ACC112 (cell line): ENCODE results near the gene EXOC3.
"Not testable (repeated sequence)": the region's sequence is repeated elsewhere in the genome, so short reads cannot be mapped to it uniquely, and the experiment has no call there.

Source experiments
- H2AFZ ChIP-seq: fragments of 200-600 bp; sonication (generic); one replicate; pipeline ENCODE4 v1.6.0; 2017; ENCODE audit warnings: antibody characterized with exemption, low read length; ENCODE audit not compliant: unreplicated experiment
- H3K27ac ChIP-seq: fragments of 200-600 bp; sonication (generic); 2 replicates; pipeline ENCODE4 v1.5.1; 2014; ENCODE audit warnings: low read depth, mild to moderate bottlenecking, antibody characterized with exemption, low read length, moderate library complexity
- H3K27me3 ChIP-seq: fragments of 200-600 bp; sonication (generic); 2 replicates; pipeline ENCODE4 v1.6.1; 2014; ENCODE audit warnings: mild to moderate bottlenecking, antibody characterized with exemption, low read length, moderate library complexity, mixed read lengths; ENCODE audit not compliant: insufficient read depth
- H3K36me3 ChIP-seq: fragments of 200-600 bp; sonication (generic); 2 replicates; pipeline ENCODE4 v1.6.1; 2016; ENCODE audit warnings: mild to moderate bottlenecking, antibody characterized with exemption, low read length, moderate library complexity, mixed read lengths; ENCODE audit not compliant: insufficient read depth
- H3K4me1 ChIP-seq: fragments of 200-600 bp; sonication (generic); one replicate; pipeline ENCODE4 v1.6.1; 2016; ENCODE audit warnings: low read length, mixed read lengths; ENCODE audit not compliant: insufficient read depth, unreplicated experiment, control insufficient read depth
- H3K4me3 ChIP-seq: fragments of 200-600 bp; sonication (generic); 2 replicates; pipeline ENCODE4 v1.5.1; 2014; ENCODE audit warnings: mild to moderate bottlenecking, low read depth, low read length
- H3K79me2 ChIP-seq: fragments of 200-600 bp; sonication (generic); one replicate; pipeline ENCODE4 v1.6.0; 2016; ENCODE audit warnings: low read length; ENCODE audit not compliant: control insufficient read depth, unreplicated experiment, insufficient read depth

EXOC3 gene

DNA sequence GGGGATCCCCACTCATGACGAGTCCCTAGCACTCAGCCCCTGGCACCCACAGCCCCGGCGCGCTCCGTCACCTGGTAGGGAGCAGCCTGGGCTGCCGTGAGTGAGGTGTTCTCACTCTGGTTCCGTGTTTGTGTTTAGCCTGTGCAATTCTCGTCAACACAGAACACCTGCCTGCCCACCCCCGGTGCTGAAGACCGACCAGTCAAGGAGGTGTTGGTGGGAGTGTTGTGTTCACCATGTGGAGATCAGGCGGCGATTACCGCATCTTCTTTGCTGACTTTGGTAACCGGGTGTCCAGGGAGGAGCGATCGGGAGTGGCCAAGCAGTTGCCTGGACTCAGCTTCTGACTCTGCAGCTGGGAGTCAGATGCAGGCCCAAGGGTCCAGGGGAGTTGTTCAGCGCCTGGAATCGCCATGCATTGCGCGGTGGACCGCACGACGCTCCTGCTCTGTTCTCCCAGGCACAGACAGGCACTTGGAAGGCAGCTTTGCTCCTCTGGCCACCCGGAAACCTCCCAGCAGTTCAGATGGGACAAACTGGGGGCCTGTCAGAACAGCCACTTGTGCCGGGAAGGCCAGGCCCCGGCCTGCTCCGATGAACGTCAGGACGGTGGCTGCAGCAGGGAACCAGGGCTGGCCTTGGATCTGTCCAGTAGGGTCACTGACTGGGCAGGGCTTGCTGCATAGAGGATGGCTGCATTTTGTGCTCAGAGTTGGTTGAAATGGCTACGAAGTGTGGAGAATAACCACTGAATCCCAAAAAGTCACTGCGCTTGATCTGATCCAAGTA is 28.2 kb downstream of the EXOC3 start:
- H3K27ac ChIP-seq: no peak overlapping the region
- H3K79me2 ChIP-seq: peaks cover 20% of the 10 kb centered on the region
- peak overlapping the region; percentile 95 for H3K4me3 ChIP-seq
- H3K27me3 ChIP-seq: peaks cover 11% of the 10 kb centered on the region; the same call in 1 of the 2 replicates
- peaks cover 6% of the 10 kb centered on the region; the same call in 1 of the 2 replicates for H3K36me3 ChIP-seq
- H3K4me1 ChIP-seq: peaks cover 8% of the 10 kb centered on the region
- no peak overlapping the region for H2AFZ ChIP-seq

DNA sequence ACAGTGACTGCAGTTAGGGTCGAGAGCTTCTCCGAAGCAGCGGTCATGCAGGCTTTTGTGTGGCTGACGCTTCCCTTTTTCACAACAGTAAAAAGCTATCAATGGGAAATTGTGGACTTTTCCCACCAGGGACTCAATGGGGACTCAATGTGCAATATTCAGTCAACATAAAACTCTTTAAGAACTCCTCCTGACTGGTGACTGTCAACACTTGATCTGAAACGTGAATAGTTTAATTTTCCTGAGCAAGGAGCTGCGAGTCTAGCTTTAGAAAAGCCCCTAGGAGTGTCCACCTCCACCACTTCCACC is 28.7 kb downstream of the EXOC3 start:
- peaks cover 8% of the 10 kb centered on the region for H3K4me1 ChIP-seq
- no peak overlapping the region; the same call in 1 of the 2 replicates for H3K27ac ChIP-seq
- peaks cover 6% of the 10 kb centered on the region; the same call in 1 of the 2 replicates for H3K36me3 ChIP-seq
- H3K4me3 ChIP-seq: peak overlapping the region; percentile 95
- H3K79me2 ChIP-seq: peaks cover 20% of the 10 kb centered on the region
- H3K27me3 ChIP-seq: peaks cover 11% of the 10 kb centered on the region; the same call in 1 of the 2 replicates
- no peak overlapping the region for H2AFZ ChIP-seq

DNA sequence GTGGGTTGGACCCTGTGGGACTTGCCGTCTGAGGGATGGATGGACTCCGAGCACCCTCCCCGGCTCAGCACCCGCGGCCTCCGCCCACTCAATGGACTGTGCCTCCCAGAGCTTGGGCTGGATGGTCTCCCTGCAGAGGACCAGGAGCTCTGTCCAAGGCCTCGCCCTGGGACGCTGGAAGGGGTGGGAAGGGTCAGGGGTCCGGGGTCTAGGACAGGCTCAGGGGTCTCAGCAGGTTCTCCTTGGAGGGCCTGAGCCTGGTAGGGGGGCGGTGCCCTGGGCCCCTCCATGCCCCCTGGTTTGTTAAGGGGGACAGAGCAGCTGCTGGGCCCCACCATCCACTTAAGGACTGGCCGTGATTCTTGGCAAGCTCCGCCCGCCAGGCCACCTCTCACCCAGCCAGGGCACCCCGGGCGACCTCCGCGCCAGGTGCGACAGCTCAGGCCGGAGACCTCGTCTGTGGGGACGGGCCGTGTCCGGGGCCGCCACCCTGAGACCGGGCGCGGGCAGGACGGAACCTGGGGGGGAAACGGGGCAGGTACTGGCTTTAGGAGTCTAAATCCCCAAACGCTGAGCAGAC is 29.2 kb downstream of the EXOC3 start:
- Histone ChIP-seq H3K36me3 (peaks cover 6% of the 10 kb centered on the region; the same call in 1 of the 2 replicates), H3K27me3 (peaks cover 11% of the 10 kb centered on the region; the same call in 1 of the 2 replicates), H3K4me1 (peaks cover 8% of the 10 kb centered on the region), H3K4me3 (peak overlapping the region; percentile 95), H3K79me2 (peaks cover 20% of the 10 kb centered on the region), H2AFZ (peak overlapping the region; percentile 45), H3K27ac (peak overlapping the region; percentile 58; the same call in 1 of the 2 replicates)

DNA sequence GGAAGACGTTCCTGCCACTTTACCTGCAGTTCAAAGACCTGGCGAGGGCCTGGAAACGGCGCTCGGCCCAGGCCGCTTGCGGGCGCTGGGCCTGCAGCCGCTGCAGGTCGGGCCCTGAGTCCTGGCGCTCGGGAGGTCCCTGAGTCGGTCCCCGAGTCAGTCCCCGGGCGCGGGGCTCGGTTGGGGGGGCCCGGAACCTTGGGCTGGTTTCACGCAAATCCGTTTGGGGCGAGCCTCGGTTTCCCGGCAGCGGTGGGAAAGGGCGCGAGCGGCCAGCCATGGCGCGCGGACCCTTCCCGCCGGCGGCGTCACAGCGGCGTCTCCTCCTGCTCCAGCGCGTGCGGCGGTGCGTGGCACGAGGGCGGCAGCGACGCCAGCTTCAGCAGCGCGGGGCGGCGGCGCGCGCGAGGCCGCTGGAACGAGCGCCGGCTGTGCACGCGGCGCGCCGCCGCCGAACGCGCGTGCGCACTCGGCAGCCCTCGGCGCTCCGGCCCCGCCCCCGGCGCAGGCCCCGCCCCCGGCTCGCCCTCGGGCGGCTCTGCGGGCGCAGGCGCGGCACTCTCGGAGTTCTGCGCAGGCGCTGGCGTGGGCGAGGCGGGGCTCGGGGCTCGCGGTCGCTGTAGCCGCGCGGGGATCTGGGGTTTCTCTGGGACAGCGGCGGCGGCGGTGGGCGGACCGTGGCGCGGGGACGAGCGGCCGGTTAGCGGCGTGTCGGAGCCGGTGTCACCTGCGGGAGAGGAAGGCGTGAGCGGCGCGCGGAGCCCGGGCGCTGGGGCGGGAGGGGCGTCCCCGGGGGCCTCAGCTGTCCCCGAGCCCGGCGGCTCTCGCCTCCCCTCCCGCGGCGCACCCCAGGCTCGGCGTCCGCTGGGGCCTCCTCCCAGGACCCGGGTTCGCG is 29.9 kb downstream of the EXOC3 start:
- Histone ChIP-seq H3K36me3 (peaks cover 6% of the 10 kb centered on the region; the same call in 1 of the 2 replicates), H3K27me3 (peaks cover 11% of the 10 kb centered on the region; the same call in 1 of the 2 replicates), H3K79me2 (peaks cover 20% of the 10 kb centered on the region), H3K4me1 (peaks cover 8% of the 10 kb centered on the region), H2AFZ (peak overlapping the region; percentile 45), H3K27ac (peak overlapping the region; percentile 58), H3K4me3 (peak overlapping the region; percentile 95)

DNA sequence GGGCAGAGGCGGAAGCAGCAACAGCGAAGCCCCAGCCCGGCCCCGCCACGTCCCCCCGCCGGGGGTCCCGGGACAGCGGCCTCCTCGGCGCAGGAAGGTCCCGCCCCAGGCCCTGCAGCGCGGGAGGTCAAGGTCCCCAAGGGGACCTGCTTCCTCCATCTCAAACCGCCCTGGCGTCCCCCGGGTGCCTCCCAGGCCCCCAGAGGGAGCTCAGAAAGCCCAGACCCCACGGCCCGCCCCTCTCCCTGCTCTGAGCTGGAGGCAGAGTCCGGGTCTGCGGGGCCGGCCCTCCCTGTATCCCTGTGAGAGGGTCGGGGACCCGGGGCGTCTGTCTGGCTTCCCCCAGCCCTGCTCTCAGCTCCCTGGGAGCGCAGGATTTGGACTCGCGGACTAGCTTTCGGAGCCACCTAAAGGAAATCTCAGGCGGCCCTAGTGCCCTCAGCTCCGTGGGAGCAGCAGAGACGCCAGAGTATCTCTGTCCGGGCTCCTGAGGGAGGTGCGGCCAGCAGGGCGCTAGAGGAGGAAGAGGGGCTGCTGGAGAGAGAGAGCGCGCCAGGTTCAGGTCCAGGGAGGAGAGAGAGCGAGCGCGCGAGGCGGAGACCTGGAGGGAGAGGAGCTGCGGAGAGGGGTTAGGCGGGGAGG is 30.7 kb downstream of the EXOC3 start:
- H2AFZ ChIP-seq: no peak overlapping the region

DNA sequence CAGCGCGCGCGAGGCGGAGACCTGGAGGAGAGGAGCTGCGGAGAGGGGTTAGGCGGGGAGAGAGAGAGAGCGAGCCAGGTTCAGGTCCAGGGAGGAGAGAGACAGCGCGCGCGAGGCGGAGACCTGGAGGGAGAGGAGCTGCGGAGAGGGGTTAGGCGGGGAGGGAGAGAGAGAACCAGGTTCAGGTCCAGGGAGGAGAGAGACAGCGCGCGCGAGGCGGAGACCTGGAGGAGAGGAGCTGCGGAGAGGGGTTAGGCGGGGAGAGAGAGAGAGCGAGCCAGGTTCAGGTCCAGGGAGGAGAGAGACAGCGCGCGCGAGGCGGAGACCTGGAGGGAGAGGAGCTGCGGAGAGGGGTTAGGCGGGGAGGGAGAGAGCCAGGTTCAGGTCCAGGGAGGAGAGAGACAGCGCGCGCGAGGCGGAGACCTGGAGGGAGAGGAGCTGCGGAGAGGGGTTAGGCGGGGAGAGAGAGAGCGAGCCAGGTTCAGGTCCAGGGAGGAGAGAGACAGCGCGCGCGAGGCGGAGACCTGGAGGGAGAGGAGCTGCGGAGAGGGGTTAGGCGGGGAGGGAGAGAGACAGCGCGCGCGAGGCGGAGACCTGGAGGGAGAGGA is 31.4 kb downstream of the EXOC3 start:
- H3K79me2 ChIP-seq: peaks cover 20% of the 10 kb centered on the region
- H3K4me3 ChIP-seq: peak overlapping the region; percentile 79
- not testable (repeated sequence) for H3K27ac ChIP-seq, H3K36me3 ChIP-seq, H2AFZ ChIP-seq, H3K4me1 ChIP-seq
- peaks cover 11% of the 10 kb centered on the region; the same call in 1 of the 2 replicates for H3K27me3 ChIP-seq

More for the DNA sequence above, 30.7 kb downstream of the EXOC3 start:
- H3K4me1 ChIP-seq: peaks cover 8% of the 10 kb centered on the region
- H3K4me3 ChIP-seq: peak overlapping the region; percentile 79
- no peak overlapping the region for H3K27ac ChIP-seq
- H3K36me3 ChIP-seq: peaks cover 6% of the 10 kb centered on the region; the same call in 1 of the 2 replicates
- H3K27me3 ChIP-seq: peaks cover 11% of the 10 kb centered on the region; the same call in 1 of the 2 replicates
- peaks cover 20% of the 10 kb centered on the region for H3K79me2 ChIP-seq

DNA sequence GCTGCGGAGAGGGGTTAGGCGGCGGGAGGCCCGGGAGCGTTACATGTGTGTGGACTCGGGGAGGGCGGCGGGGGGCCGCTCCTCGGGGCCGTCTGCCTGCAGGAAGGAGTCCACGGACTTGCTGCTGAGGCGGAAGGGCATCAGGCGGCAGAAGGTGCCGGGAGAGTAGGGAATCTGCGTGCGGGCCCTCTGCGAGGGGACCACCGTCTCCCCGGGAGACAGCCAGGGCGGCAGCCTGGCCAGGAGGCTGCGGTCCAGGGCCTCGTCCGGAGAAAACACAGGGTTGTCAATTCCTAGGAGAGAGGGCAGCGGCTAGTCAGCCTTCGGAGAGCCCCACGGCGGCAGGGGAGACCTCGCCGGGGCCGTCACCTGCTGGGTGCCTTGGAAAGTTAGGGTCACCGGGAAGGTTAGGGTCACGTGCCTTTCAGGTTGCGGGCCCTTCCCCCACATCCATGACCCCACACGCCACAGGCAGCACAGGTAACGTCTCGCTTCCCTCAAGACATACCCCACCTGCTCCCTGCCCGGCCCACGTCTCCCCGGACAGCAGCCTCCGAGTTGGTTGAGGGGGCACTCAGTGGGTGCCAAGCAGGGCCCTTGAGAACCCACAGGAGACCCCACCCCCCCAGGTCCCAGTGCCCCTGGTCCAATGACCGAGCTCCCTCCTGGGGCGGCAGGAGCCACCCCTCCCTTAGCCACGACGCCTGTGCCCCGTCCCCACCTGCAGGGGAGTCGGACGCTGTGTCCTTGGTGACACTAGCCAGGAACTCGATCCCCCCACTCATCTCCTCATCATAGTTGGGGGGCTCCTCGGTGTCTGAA is 32.1 kb downstream of the EXOC3 start:
- Histone ChIP-seq H2AFZ (no peak overlapping the region), H3K4me3 (peak overlapping the region; percentile 79), H3K27me3 (peaks cover 11% of the 10 kb centered on the region; the same call in 1 of the 2 replicates), H3K79me2 (peaks cover 20% of the 10 kb centered on the region), H3K36me3 (peaks cover 2% of the 10 kb centered on the region; the same call in 1 of the 2 replicates), H3K27ac (no peak overlapping the region), H3K4me1 (peaks cover 8% of the 10 kb centered on the region)

DNA sequence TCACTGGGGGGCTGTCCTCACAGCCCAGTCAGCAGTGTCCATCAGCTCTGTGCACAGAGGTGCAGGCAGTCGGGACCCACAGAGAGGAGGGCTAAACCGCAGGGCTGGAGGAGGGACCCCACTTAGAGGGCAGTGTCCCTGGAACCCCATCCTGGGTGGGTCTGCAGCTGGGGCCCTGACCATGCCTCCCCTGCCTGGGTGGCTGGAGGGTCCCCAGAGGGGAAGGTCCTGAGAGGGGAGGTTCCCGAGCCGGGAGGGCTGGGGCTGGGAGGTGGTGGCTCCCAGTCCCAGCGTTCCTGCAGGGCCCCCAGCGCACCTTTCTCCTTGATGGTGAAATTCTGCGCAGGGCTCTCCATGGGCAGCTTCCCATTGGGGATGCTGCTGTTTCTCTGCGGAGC is 32.7 kb downstream of the EXOC3 start:
- Histone ChIP-seq H3K4me3 (peak overlapping the region; percentile 79; the same call in 1 of the 2 replicates), H3K36me3 (no peaks in the 10 kb centered on the region), H3K4me1 (peaks cover 8% of the 10 kb centered on the region), H3K79me2 (peaks cover 20% of the 10 kb centered on the region), H3K27me3 (peaks cover 11% of the 10 kb centered on the region; the same call in 1 of the 2 replicates), H2AFZ (no peak overlapping the region), H3K27ac (no peak overlapping the region)

DNA sequence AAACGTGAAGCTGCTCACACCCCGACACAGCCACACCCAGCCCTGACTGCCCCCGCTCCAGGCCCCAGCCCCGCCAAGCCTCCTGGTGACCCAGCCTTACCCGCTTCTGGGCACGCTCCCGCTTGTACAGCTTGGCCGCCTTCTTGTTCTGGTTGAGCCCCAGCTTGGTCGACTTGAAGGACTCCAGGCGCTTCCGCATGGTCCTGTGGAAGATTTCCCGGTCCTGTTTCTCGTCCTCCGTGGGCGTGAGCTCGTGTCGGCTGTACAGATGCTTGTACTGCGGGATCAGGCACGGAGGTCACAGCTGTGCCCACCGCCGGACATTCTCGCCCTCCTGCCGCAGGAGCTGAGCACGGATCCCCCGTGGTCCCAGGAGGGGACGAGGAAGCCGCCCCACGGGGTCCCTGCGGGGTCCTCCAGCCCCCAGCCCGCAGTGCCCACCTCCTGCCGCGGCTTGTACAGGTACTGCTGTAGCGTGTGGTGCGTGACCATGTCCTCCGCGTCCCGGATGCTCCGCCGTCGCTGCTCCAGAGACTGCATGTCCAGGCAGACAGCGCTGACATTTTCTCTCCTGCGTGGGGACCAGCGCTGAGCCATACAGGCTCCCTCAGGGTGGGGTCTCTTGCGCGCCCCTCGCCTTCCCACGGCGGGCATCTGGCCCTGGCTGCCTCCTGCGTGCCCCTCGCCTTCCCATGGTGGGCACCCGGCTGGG is 33.3 kb downstream of the EXOC3 start:
- Histone ChIP-seq H3K36me3 (no peaks in the 10 kb centered on the region), H3K4me1 (peaks cover 8% of the 10 kb centered on the region), H2AFZ (no peak overlapping the region), H3K79me2 (peaks cover 15% of the 10 kb centered on the region), H3K27me3 (peaks cover 11% of the 10 kb centered on the region; the same call in 1 of the 2 replicates), H3K27ac (no peak overlapping the region), H3K4me3 (no peak overlapping the region)
